Nephron (organoid): Measurements from ENCODE around the gene PNPO.
"Not testable (repeated sequence)": the region's sequence is repeated elsewhere in the genome, so short reads cannot be mapped to it uniquely, and the experiment has no call there.

Experiments used
- H3K27ac Mint-ChIP-seq, 3 experiments: 2 replicates each; pipeline ENCODE4 v1.8.0; 2020; ENCODE audit warnings: mixed read lengths in 3 of 3, mild to moderate bottlenecking in 2 of 3, moderate library complexity in 1 of 3
- H3K27me3 Mint-ChIP-seq: 2 replicates; pipeline ENCODE4 v1.8.0; 2021; ENCODE audit warnings: low read depth, mild to moderate bottlenecking, moderate library complexity, mixed read lengths
- H3K36me3 Mint-ChIP-seq: 2 replicates; pipeline ENCODE4 v1.8.0; 2020; ENCODE audit warnings: low read depth, mixed read lengths
- H3K4me1 Mint-ChIP-seq: 2 replicates; pipeline ENCODE4 v1.8.0; 2020; ENCODE audit warnings: mixed read lengths
- H3K4me3 Mint-ChIP-seq, 3 experiments: 2 replicates each; pipeline ENCODE4 v1.8.0; 2020; ENCODE audit warnings: mild to moderate bottlenecking in 3 of 3, mixed read lengths in 3 of 3, moderate library complexity in 2 of 3
- H3K9me3 Mint-ChIP-seq: 2 replicates; pipeline ENCODE4 v1.8.0; 2020; ENCODE audit warnings: mixed read lengths
- CTCF ChIP-seq, 3 experiments: fragments of 200-600 bp; sonication (generic); IDR thresholded peaks; one replicate each; pipeline ENCODE4 v1.5.0; 2021; ENCODE audit warnings: antibody characterized with exemption in 3 of 3; ENCODE audit not compliant: unreplicated experiment in 3 of 3

The PNPO gene

GRCh38 chr17:47918991-47919390, 22.4 kb upstream of the PNPO start:
- TF ChIP-seq CTCF (IDR thresholded peaks at IDR 0.05; ENCODE audit: unreplicated experiment in 3 of 3), result no peak
- no peak overlapping the region for H3K4me3 Mint-ChIP-seq
- H3K9me3 Mint-ChIP-seq, result no peaks in the 10 kb centered on the region
- H3K4me1 Mint-ChIP-seq, result peaks cover 27% of the 10 kb centered on the region
- H3K27me3 Mint-ChIP-seq, result no peaks in the 10 kb centered on the region
- H3K36me3 Mint-ChIP-seq, result peaks cover 59% of the 10 kb centered on the region
- no peak overlapping the region for H3K27ac Mint-ChIP-seq

GRCh38 chr17:47919889-47920288, 21.5 kb upstream of the PNPO start:
- not testable (repeated sequence) for H3K9me3 Mint-ChIP-seq, H3K27me3 Mint-ChIP-seq, H3K4me3 Mint-ChIP-seq, H3K27ac Mint-ChIP-seq
- Mint-ChIP-seq H3K4me1 (peaks cover 20% of the 10 kb centered on the region), H3K36me3 (peaks cover 58% of the 10 kb centered on the region)

- Mint-ChIP-seq H3K9me3 (no peaks in the 10 kb centered on the region), H3K4me1 (no peaks in the 10 kb centered on the region), H3K36me3 (peaks cover 61% of the 10 kb centered on the region), H3K27ac (no peak overlapping the region), H3K27me3 (no peaks in the 10 kb centered on the region), H3K4me3 (no peak overlapping the region)
- TF ChIP-seq CTCF (IDR thresholded peaks at IDR 0.05; ENCODE audit: unreplicated experiment in 3 of 3), result no peak
These were observed 16.3 kb upstream of the PNPO start for GRCh38 chr17:47924785-47925677.

- no peak overlapping the region for H3K27ac Mint-ChIP-seq
These were observed 15.7 kb upstream of the PNPO start for GRCh38 chr17:47925678-47925988.

GRCh38 chr17:47927821-47928400, 13.5 kb upstream of the PNPO start:
- H3K27me3 Mint-ChIP-seq, result no peaks in the 10 kb centered on the region
- H3K4me3 Mint-ChIP-seq, result no peak overlapping the region
- TF ChIP-seq CTCF (IDR thresholded peaks at IDR 0.05; ENCODE audit: unreplicated experiment in 3 of 3), result no peak
- no peaks in the 10 kb centered on the region for H3K9me3 Mint-ChIP-seq
- H3K27ac Mint-ChIP-seq, result no peak overlapping the region
- H3K4me1 Mint-ChIP-seq, result no peaks in the 10 kb centered on the region
- H3K36me3 Mint-ChIP-seq, result peaks cover 63% of the 10 kb centered on the region

More at GRCh38 chr17:47925678-47925988, 15.7 kb upstream of the PNPO start:
- peaks cover 66% of the 10 kb centered on the region for H3K36me3 Mint-ChIP-seq
- TF ChIP-seq CTCF (IDR thresholded peaks at IDR 0.05; ENCODE audit: unreplicated experiment in 3 of 3), result no peak
- H3K4me3 Mint-ChIP-seq, result no peak overlapping the region
- H3K27me3 Mint-ChIP-seq, result no peaks in the 10 kb centered on the region
- H3K4me1 Mint-ChIP-seq, result no peaks in the 10 kb centered on the region
- no peaks in the 10 kb centered on the region for H3K9me3 Mint-ChIP-seq

- Mint-ChIP-seq H3K27me3 (no peaks in the 10 kb centered on the region), H3K9me3 (no peaks in the 10 kb centered on the region)
These were observed 13.0 kb upstream of the PNPO start for GRCh38 chr17:47928415-47928814.

More at GRCh38 chr17:47928415-47928814, 13.0 kb upstream of the PNPO start:
- TF ChIP-seq CTCF (IDR thresholded peaks at IDR 0.05; ENCODE audit: unreplicated experiment in 3 of 3), result no peak
- H3K4me3 Mint-ChIP-seq, result no peak overlapping the region
- H3K36me3 Mint-ChIP-seq, result peaks cover 58% of the 10 kb centered on the region
- no peak overlapping the region for H3K27ac Mint-ChIP-seq
- no peaks in the 10 kb centered on the region for H3K4me1 Mint-ChIP-seq
